B cell (primary cell): ENCODE data around the gene RIN3.

Experiments used
- CTCF ChIP-seq: fragments of 200-600 bp; IDR thresholded peaks from one replicate; pipeline ENCODE4 v1.8.0; 2022; ENCODE audit warnings: antibody characterized with exemption, mild to moderate bottlenecking
- EZH2 ChIP-seq: IDR thresholded peaks from 2 replicates; pipeline ENCODE4 v1.6.1; 2012; ENCODE audit warnings: borderline replicate concordance, low read depth, mild to moderate bottlenecking, moderate library complexity, low read length; ENCODE audit not compliant: insufficient read depth, poor library complexity, severe bottlenecking

DNA sequence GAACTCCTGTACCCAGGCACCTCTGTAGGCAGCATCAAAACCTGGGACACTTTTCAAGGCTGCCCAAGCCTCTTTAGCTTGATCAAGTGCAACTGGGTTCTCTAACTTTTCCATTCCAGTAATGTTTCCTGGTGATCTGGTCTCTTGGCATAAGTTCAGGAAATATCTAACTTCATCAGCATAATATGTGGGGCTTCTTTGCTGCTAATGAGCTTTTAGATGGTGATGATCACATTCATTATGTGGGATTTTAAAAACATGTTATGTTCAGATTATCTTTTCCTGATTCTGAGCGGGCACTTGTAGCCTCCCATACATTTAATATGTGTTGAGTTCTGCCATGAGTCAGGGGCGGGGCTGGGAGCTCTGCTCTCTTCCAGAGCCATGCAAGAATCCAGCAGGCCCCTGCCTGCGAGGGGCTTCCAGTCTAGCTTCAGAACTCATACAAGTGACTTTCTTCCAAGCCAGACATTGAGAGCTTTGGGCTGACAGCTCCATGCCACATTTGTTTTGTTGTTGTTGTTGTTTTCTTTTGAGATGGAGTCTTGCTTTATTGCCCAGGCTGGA, 39.5 kb upstream of the RIN3 start:
- no peak for TF ChIP-seq CTCF
- no peak for TF ChIP-seq EZH2
